CD4-positive, alpha-beta T cell treated with Interleukin-15 for 1 hour (primary cell): Measurements from ENCODE around the gene BASP1.
A peak's percentile ranks its signal among the peaks of the same experiment; 100 is the strongest.
"Not testable (repeated sequence)": the region's sequence is repeated elsewhere in the genome, so short reads cannot be mapped to it uniquely, and the experiment has no call there.

Experiments
- DNase-seq: peaks from one replicate; pipeline ENCODE4 v3.0.0-alpha.2; 2020

Gene BASP1

DNA sequence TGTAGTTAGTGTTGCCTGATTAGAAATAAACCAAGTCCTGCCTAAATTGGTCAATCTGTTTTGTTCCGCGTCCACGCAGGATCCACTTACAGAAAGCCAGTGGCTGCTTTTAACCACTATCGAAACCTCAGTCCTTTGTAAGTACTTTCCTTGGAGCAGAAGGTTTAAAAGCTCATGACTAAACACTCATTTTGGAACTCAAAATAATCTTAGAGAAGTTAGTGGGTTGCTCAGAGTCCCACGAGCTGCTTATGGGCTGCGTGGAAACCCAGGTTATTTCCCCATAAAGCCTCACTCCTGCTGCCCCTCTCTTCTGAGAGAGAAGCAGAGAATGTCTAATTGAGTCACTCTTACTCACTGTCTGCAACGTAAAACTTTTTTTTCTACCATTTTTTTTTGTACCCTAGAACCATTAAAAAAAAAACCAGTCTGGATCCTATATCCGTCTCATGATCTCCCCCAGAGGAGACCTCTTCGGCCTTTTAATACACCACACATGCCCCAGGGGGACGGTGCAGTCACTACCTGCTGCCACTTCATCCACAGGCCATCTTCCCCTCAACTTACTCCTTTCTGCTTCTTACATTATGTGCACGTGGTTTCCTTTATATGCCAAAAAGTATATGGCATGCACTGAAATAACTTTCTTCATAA, 7.6 kb downstream of the BASP1 start:
- no peak for DNase-seq

GRCh38 chr5:17225520-17225919, 8.1 kb downstream of the BASP1 start:
- no peak for DNase-seq

DNA sequence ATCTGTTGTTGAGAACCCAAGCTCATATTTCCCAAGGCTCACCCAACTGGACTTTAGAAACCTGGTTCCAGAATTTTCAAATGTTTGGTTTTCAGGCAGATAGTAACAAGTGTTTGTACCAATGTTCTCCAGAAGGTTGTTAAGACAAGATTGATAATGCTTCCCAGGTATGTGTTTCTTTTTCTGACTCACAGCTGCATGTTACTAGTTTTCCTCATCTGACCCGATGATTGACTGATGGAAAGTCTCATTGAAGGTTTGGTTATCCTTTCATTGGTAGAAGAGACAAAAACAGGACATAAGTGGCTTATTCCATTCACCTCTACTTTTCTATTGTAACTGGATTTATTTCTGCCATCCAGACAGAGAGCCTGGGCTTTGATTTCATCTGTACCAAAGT, 10.4 kb downstream of the BASP1 start:
- DNase-seq, result no peak

DNA sequence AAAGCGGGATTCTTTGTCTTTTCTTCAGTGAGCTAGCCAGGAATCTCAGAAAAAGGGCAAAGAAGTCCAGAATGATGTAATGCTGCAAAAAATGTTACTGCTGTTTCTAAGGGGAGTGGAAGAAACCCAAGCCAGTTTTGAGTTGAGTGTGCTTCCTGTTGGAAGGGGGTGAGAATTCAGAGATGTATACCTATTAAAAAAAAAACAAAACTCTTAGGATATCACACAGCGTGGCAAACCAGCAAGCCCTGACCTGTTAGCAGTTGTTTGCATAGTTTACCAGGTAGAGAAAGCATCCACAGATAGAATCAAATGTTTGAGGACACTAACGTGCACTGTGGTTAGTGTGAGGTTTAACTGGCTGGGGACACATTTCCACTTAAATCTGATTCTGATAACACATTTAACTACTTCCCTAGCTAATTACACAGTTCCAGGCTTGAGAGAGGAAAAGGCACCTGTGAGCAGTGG, 11.4 kb downstream of the BASP1 start:
- no peak for DNase-seq

DNA sequence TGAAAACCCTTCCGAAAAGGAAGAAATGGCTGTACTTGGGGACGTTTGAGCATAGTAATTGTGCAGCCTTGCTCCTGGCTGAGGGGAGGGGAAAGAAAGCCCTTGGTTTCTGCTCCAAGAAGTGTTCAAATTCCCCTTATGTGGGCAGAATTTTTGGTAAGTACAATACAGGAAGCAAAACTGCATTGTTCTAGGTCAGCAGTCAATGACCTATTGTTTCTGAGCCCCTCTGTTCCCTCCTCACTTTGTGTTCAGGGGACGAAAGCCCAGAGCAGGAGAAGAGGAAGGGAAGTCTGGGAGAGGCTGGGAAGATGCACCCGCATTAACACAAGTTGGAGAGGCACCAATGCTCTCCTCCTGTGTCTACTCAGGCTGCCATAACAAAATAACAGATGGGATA, 11.9 kb downstream of the BASP1 start:
- DNase-seq, result no peak

GRCh38 chr5:17230191-17230590, 12.8 kb downstream of the BASP1 start:
- no peak for DNase-seq

DNA sequence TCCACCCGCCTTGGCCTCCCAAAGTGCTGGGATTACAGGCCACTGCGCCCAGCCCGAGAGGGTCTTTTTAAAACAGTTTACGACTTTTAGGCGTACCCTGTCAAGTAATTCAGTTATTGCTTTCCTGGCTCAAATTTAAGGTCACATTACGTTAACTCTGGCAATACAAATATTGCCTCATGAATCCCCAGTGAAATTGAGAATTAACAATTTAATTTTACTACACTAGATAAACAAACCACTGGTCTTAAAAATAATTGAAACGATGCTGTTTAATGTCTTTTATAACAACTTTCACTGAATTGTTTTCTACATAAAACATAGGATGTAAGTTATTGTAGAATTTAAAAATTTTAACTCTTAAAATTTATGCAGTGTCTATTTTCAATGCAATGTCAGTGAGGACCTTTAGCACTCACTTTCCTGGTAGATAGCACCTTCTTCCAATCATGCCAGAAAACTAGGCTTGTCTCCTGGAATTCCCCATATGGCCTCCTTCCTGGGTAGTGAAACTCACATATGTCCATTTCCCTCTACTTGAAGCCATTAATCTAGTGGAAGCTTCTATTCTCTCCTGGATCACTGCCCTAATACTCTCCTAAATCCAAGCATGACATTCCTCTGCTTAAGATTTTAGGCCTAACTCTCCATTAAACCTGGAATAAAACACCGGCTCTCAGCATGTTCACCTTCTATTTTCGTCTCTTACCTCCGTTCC, 13.5 kb downstream of the BASP1 start:
- DNase-seq, result no peak

DNA sequence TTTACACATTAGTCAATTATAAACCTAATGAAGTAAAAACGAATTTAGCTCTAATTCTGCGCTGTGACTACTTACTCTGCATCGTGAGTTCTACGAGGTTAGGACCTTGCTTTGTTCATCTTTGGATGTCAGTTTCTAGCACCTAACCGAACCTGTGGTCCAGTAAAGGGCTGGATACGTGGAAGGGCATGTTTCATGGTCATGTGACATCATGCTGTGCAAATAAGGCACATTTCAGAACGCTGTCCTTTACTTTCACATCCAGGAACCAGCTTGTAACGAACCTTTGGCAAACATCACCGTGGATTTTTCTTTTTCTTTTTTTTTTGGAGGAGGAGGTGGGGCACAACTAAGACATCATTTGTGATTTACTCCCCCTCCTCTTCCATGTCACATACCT, 15.0 kb downstream of the BASP1 start:
- no peak for DNase-seq

DNA sequence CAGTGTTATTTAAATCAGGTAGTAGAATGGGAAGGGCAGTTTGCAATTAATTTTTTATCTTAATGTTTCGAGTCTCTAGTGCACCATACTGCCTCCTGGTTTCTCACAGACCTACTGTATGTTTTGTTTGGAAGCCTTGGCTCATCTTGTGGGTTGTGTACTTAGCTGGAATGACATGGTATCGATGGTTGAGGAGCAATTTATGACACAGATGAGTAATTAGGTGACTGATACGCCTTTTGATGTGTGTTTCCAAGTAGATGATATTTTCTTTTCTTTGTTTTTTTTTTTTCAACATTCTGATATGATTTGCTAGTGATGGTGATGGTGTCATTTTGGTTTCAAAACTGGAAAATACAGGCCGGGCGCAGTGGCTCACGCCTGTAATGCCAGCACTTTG, 16.1 kb downstream of the BASP1 start:
- DNase-seq, result no peak

DNA sequence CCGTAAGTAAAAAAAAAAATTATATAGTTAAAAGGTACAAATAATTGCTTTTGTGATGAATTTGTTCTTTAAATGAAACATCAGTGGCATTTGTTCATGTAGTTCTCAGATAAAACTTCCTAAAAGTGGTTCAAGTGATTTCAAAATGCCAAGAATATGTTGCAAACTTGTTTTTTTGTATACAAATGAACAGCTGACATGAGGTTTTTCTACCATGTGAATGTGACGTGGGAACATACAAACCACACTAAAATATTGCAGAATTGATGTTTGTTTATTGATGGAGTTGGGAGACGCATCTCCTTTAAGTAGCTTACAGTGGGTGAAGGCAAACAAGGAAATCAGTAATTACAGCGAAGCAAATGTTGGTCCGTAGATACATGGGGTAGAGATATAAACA, 16.9 kb downstream of the BASP1 start:
- DNase-seq, result no peak

DNA sequence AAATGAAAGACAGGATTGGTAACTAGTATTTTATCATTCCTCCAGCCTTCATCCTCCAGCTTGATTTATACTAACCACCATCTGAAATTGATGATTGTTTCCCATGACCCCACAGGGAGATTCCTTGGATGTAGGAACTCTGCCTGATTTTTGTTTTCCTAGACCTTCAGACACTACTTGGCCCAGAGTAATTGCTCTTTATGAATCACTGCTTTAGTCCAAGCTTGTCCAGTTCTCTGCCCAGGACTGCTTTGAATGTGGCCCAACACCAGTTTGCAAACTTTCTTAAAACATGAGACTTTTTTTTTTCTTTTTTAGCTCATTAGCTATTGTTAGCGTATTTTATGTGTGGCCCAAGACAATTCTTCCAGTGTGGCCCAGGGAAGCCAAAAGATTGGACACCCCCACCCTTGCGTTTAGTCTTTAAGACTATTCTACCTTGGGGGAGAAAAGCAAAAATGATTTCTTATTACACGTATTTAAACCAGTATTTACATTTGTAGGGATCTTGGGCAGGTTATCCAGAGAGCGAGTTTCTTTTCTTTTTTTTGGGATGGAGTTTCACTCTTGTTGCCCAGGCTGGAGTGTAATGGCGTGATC, 18.4 kb downstream of the BASP1 start:
- DNase-seq, result no peak

DNA sequence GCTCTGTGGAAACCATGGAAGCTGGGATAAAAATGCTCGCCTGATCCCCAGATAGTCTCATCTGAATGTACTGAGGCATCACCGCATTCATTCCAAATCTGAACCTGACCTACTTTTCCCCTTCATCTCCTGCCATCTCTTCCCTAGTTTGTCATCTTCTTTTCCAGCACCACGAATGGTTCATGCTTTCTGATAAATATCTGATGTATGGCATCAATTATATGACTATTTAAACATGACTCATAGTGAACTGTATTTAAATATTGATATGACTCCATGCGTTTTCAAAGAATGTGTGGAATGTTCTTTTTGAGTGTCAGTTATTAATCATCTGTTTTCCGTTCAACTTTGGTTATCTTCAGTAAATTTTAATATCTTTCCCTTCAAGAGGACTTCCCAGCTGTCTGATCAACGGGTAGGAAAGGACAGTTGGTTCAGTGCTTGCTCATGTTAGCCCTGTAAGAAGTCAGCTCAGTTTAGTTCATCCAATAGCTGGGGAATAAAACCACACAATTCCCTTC, 21.1 kb downstream of the BASP1 start:
- no peak for DNase-seq

- DNase-seq, result no peak
These were observed 22.5 kb downstream of the BASP1 start for GRCh38 chr5:17239953-17240352.

DNA sequence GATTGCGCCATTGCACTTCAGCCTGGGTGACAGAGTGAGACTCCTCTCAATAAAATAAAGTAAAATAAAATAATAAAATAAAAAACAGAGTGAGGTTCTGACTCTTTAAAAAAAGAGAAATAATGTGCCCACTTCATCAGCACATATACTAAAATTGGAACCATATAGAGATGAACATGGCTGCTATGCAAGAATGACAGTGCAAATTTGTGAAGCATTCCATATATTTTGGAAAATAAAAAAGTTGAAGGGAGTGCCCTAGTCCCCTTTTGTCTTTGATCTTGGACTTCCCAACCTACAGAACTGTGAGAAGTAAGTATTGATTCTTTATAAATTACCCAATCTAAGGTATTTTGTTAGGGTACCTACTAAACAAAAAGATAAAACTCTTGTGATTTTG, 23.1 kb downstream of the BASP1 start:
- no peak for DNase-seq

- no peak for DNase-seq
These were observed 24.2 kb downstream of the BASP1 start for GRCh38 chr5:17241635-17242034.

DNA sequence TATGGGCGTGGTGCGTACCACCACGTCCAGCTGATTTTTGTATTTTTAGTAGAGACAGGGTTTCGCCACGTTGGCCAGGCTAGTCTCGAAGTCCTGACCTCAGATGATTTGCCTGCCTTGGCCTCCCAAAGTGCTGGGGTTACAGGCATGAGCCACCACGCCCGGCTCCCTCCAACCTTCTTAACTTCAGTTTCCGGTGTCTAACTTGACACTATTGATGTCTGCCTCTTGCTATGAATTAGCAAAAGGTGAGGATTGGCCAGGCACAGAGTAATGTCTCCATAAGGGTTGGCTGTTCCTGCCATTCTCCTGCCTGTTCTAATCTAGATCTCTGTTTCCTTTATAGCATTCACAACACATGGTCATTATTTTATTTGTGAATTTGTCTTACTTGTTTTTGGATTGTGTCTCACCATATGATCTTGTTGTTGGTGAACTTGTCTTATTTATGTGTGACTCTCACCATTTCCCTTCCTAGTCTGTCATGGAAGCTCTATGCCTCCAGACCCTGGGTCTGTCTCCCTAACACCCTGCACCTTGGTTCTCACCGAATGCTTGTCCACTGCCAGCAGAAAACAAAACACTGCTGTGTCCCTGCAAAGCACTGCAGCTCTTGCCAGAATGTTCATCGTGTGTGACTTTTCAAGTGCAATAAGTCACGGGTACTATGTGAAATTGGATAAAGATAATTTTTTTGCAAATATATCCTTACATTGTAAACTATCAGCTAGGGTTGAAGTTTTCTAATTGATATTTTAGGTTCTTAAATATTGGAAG, 26.0 kb downstream of the BASP1 start:
- no peak for DNase-seq

- DNase-seq, result no peak
These were observed 31.7 kb downstream of the BASP1 start for GRCh38 chr5:17249029-17249634.

- not testable (repeated sequence) for DNase-seq
These were observed 32.4 kb downstream of the BASP1 start for GRCh38 chr5:17249841-17250240.

GRCh38 chr5:17252543-17252942, 35.1 kb downstream of the BASP1 start:
- DNase-seq, result no peak

DNA sequence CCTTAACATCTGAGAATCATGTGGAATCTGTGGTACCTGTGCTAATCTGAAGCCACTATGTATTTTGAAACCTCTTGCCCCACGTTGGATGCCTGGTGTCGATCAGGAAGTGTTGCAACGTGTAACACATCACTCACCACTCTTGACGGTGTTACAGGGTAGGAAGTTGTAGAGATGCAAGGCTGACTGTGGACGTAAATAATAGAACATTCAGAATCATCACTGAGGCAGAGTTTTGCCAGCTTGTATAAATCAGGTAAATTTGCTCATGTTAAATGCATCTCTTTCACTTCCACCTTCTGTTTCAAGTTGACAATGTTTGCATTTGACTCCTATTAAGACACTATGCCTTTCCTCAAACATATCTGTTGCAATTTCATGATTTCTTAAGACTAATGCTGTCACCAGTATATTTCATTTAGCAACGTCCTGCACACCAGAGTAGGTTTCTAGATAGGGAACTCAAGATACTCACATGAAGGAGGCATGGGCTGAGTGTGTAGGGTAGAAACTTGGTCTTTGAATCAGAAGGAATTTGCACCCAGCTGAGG, 38.1 kb downstream of the BASP1 start:
- DNase-seq, result peak; percentile 58

- DNase-seq, result no peak
These were observed 38.7 kb downstream of the BASP1 start for GRCh38 chr5:17256171-17256570.

GRCh38 chr5:17256839-17257238, 39.4 kb downstream of the BASP1 start:
- DNase-seq, result no peak
